Choroid plexus epithelial cell (primary cell): ENCODE data around the gene CLCN3.

Experiments
- DNase-seq: peaks from one replicate; pipeline ENCODE4 v3.0.0-alpha.2; 2010; ENCODE audit warnings: low read depth
- H3K4me3 ChIP-seq: 2 replicates; pipeline ENCODE4 v1.5.1; 2011; ENCODE audit warnings: low read depth, mild to moderate bottlenecking, control low read depth, low read length, moderate library complexity
- TF ChIP-seq, protein P1 (sequence below): conservative IDR thresholded peaks from 2 replicates; pipeline ENCODE4 v1.5.1; 2011; ENCODE audit warnings: low read depth, mild to moderate bottlenecking, control low read depth, inconsistent platforms, low read length, moderate library complexity

The CLCN3 gene

DNA sequence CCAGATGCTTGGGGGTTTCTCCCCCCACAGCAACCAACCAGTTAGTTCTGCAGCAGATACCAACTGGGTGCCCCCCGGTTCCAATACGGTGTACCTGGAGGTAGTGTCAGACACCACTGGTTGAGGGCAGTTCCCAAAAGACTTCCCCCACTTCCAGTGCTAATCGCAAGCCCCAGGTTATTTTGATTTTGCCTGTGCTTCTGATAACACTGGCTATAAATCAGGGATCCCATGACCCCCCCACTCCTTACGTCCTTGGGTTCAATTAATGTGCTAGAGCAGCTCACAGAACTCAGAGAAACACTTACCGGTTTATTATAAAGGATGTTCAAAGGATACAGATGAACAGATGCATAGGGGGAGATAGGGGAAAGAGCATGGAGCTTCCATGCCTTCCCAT, 5.5 kb downstream of the CLCN3 start:
- TF ChIP-seq, protein P1, sequence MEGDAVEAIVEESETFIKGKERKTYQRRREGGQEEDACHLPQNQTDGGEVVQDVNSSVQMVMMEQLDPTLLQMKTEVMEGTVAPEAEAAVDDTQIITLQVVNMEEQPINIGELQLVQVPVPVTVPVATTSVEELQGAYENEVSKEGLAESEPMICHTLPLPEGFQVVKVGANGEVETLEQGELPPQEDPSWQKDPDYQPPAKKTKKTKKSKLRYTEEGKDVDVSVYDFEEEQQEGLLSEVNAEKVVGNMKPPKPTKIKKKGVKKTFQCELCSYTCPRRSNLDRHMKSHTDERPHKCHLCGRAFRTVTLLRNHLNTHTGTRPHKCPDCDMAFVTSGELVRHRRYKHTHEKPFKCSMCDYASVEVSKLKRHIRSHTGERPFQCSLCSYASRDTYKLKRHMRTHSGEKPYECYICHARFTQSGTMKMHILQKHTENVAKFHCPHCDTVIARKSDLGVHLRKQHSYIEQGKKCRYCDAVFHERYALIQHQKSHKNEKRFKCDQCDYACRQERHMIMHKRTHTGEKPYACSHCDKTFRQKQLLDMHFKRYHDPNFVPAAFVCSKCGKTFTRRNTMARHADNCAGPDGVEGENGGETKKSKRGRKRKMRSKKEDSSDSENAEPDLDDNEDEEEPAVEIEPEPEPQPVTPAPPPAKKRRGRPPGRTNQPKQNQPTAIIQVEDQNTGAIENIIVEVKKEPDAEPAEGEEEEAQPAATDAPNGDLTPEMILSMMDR, result no peak
- no peak overlapping the region for H3K4me3 ChIP-seq
- DNase-seq, result no peak

DNA sequence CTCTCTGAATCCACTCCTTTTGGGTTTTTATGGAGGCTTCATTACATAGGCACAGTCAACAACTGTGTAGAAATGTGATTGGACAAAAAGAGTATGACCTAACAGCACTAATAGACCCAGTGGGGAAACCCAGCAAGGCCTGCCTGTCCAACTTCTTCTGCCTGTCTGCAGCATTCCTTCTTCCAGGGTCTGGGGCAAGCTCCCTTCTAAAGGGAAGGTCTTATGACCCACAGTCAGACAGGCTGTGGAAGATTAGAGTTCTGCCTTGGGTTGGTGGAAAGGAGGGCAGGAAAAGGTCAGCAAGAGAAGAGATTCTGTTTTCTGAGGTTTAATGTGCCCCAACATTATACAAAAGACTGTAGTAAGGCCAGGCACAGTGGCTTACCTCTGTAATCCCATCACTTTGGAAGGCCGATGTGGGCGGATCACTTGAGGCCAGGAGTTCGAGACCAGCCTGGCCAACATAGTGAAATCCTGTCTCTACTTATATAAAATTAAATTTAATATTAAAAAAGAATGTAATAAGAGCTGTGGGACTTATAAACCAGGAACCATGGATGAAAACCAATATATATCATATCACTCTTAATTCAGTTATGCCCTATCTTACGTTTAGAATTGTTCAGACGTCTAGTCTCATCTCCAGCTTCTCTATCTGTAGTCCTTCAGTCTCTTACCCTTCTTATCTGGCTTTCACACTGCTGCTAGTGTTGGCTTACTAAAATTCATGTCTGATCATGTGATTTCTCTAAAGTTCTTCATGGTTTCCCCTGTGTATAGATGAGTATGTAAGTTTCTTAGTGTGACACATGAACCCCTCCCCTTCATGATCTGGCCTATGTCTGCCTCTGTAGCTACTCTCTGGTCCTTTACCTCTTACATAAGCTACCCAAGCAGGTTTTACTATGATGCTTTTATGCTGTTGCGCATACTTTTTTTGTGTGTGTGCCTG, 6.2 kb downstream of the CLCN3 start:
- TF ChIP-seq, protein P1, result no peak
- H3K4me3 ChIP-seq, result no peak overlapping the region
- no peak for DNase-seq

DNA sequence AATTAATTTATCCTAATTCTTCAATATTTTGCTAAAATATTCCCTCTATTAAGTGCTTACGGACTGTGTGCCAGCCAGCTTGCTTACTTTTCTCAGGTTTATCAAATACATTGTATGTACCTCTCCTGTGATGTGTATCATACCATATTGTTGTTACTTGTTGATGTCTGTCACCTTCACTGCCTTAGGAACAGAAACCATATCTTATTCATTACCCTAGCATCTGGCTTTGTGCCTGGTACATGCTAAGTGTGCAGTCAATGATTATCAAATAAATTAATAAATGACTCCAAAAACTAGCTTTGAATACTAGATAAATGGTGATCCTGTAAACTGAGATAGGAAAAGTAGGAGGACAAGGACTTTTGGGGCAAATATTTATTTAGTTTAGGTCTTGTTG, 6.9 kb downstream of the CLCN3 start:
- H3K4me3 ChIP-seq, result no peak overlapping the region
- DNase-seq, result no peak
- TF ChIP-seq, protein P1, result no peak

DNA sequence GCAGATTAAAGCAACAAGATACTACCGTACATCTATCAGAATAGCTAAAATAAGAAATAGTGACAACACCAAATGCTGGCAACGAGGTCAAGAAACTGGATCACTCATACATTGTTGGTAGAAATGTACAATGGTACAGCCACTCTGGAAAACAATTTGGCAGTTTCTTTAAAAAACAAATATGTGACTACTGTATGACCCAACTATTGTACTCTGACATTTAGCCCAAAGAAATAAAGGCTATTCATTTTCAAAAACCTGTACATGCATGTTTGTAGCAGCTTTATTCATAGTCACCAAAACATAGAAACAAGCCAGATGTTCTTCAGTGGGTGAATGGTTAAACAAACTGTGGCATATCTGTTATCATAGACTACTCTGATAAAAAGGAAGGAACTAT, 8.2 kb downstream of the CLCN3 start:
- TF ChIP-seq, protein P1, result no peak
- H3K4me3 ChIP-seq, result no peak overlapping the region
- DNase-seq, result no peak

DNA sequence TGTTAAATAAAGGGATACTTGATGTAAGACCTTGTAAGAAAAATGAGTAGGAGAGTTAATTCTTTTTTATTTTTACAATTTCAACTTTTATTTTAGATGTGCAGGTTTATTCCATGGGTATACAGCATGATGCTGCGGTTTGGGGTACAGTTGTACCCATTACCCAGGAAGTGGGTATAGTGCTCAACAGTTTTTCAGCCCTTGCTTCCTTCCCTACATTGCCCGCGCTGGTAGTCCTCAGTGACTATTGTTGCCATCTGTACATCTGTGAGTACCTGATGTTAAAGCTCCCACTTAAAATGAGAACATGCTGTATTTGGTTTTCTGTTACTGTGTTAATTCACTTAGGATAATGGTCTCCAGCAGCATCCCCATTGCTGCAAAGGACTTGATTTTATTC, 9.7 kb downstream of the CLCN3 start:
- no peak overlapping the region for H3K4me3 ChIP-seq
- TF ChIP-seq, protein P1, result no peak
- no peak for DNase-seq

DNA sequence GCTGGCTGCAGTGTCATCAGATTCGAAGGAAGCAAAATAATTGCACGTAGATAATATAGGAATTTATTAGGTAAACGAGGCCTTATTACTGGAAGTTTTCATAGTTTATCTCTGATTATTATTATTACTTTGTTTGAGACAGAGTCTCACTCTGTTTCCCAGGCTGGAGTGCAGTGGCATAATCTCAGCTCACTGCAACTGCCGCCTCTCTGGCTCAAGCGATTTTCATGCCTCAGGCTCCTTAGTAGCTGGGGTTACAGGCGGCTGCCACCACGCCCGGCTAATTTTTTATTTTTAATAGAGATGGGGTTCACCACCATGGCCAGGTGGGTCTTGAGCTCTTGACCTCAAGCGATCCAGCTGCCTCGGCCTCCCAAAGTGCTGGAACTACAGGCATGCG, 12.5 kb downstream of the CLCN3 start:
- TF ChIP-seq, protein P1, result no peak

DNA sequence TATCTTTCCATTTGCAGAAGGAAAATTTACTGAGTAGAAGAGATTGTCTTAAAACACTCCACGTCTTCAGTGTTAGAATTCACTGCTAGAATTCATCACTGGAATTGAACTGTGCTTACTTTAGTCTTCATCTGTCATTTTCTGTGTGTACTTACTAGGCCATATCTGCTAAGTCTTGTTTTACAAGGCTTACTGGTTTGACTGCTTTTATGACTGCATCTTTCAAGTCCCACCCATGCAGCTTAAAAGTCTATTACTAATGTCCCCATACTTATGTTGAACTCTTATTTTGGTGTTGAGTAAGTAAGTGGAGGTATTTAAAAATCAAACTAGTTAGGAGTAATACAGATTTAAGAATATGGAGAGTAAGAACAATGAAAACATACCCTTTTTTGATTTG, 14.6 kb downstream of the CLCN3 start:
- TF ChIP-seq, protein P1, result no peak
- H3K4me3 ChIP-seq, result no peak overlapping the region
- DNase-seq, result no peak

More for the DNA sequence above, 12.5 kb downstream of the CLCN3 start:
- DNase-seq, result no peak
- H3K4me3 ChIP-seq, result no peak overlapping the region
